PC-9 (cell line): Measurements from ENCODE around the gene ITGA3. TPM values are rescaled to one million over a fixed set of nuclear protein-coding genes. Genes with fewer than 3 reads are reported as not detected.

Source experiments
- BruUV-seq: library from RNA; stranded (reverse); fragments of 400-500 nt; replicated peaks from 2 replicates; lab custom pipeline; 2021; lab: Mats Ljungman, UMichigan
- CTCF ChIA-PET: fragments of 300-600 bp; sonication (Branson Sonifier 250); formaldehyde crosslinking; loops from one replicate; lab custom pipeline; 2022; ENCODE audit warnings: antibody characterized with exemption; lab: Charles Lee
- POLR2A ChIA-PET: fragments of 300-600 bp; sonication (Branson Sonifier 250); formaldehyde crosslinking; loops from one replicate; lab custom pipeline; 2022; ENCODE audit warnings: antibody characterized with exemption; ENCODE audit not compliant: unreplicated experiment; lab: Charles Lee
- DNase-seq, 2 experiments: peaks; one replicate each; pipeline versions ENCODE4 v3.0.0 to v3.0.0-alpha.2; 2015 to 2022; ENCODE audit warnings: mixed read lengths in 1 of 2
- H2AFZ ChIP-seq: fragments of 200-600 bp; sonication (generic); 2 replicates; pipeline ENCODE4 v1.8.1; 2017; ENCODE audit warnings: antibody characterized with exemption
- H3F3A ChIP-seq: fragments of 200-600 bp; sonication (generic); 2 replicates; pipeline ENCODE4 v1.8.1; 2017; ENCODE audit warnings: antibody characterized with exemption, mild to moderate bottlenecking, low read depth; ENCODE audit not compliant: insufficient read depth
- H3K27ac ChIP-seq: fragments of 200-600 bp; sonication (generic); 2 replicates; pipeline ENCODE4 v1.6.1; 2016; ENCODE audit warnings: mixed run types
- H3K27me3 ChIP-seq: fragments of 200-600 bp; sonication (generic); 2 replicates; pipeline ENCODE4 v1.6.1; 2016; ENCODE audit warnings: low read depth, mixed run types; ENCODE audit not compliant: insufficient read depth
- H3K36me3 ChIP-seq: fragments of 200-600 bp; sonication (generic); 2 replicates; pipeline ENCODE4 v1.6.1; 2016; ENCODE audit warnings: low read depth, mixed run types
- H3K4me1 ChIP-seq: fragments of 200-600 bp; sonication (generic); replicated peaks from 2 replicates; pipeline ENCODE4 v1.6.1; 2016; ENCODE audit warnings: mixed run types; ENCODE audit not compliant: insufficient read depth
- H3K4me2 ChIP-seq: fragments of 200-600 bp; sonication (generic); 2 replicates; pipeline ENCODE4 v1.6.1; 2017; ENCODE audit warnings: mixed run types
- H3K4me3 ChIP-seq: fragments of 200-600 bp; sonication (generic); 2 replicates; pipeline ENCODE4 v1.6.1; 2016; ENCODE audit warnings: mixed run types
- H3K79me2 ChIP-seq: fragments of 200-600 bp; sonication (generic); 2 replicates; pipeline ENCODE4 v1.6.1; 2017; ENCODE audit warnings: low read depth, mixed run types
- H3K9me2 ChIP-seq: fragments of 200-600 bp; sonication (generic); 2 replicates; pipeline ENCODE4 v1.8.1; 2017; ENCODE audit warnings: mild to moderate bottlenecking; ENCODE audit not compliant: insufficient read depth
- H3K9me3 ChIP-seq: fragments of 200-600 bp; sonication (generic); 2 replicates; pipeline ENCODE4 v1.8.1; 2016; ENCODE audit warnings: low read depth; ENCODE audit not compliant: insufficient read depth
- H4K20me1 ChIP-seq: fragments of 200-600 bp; sonication (generic); 2 replicates; pipeline ENCODE4 v1.8.1; 2017; ENCODE audit not compliant: insufficient read depth
- CTCF ChIP-seq: fragments of 200-600 bp; sonication (generic); conservative IDR thresholded peaks from 2 replicates; pipeline ENCODE4 v1.6.1; 2017; ENCODE audit warnings: mixed run types, antibody characterized with exemption, mild to moderate bottlenecking, moderate library complexity
- EZH2 ChIP-seq: fragments of 200-600 bp; sonication (generic); IDR thresholded peaks from 2 replicates; pipeline ENCODE4 v1.8.0; 2017; ENCODE audit warnings: antibody characterized with exemption, low read depth
- intact Hi-C: fragments of 100-400 bp; cut with micrococcal nuclease; formaldehyde crosslinking; loops from one replicate; pipeline ENCODE4 v1.10.0; 2022; ENCODE audit not compliant: unreplicated experiment
- total RNA-seq: library from RNA; stranded (reverse); gene quantifications from 2 replicates; pipeline ENCODE4 v1.2.3, GENCODE V29; 2021

The ITGA3 gene
- total RNA-seq, 1 experiment from 2014 or later, result 291 TPM

GRCh38 chr17:50111673-50112655 is 56.1 kb downstream of the ITGA3 start:
- no peak overlapping the region for H3K27ac ChIP-seq
- TF ChIP-seq CTCF (no peak), EZH2 (no peak)
- intact Hi-C loops, result no loop called here
- ChIA-PET POLR2A (no interaction called here), CTCF (interaction anchor here (0.6 kb wide), 1 partner anchor 819 kb away, joined by 6 read pairs; no protein-coding TSS in a partner anchor)
- H3K36me3 ChIP-seq, result no peaks in the 10 kb centered on the region
- H3K79me2 ChIP-seq, result no peaks in the 10 kb centered on the region
- no peaks in the 10 kb centered on the region for H3K9me2 ChIP-seq
- peaks cover 18% of the 10 kb centered on the region for H3K4me1 ChIP-seq
- H3K4me2 ChIP-seq, result no peak overlapping the region
- peaks cover 5% of the 10 kb centered on the region; the same call in 1 of the 2 replicates for H3K27me3 ChIP-seq
- BruUV-seq, result no TSS peak
- no peak overlapping the region for H3K4me3 ChIP-seq
- no peaks in the 10 kb centered on the region for H4K20me1 ChIP-seq
- peaks cover 5% of the 10 kb centered on the region; the same call in 1 of the 2 replicates for H3F3A ChIP-seq
- no peaks in the 10 kb centered on the region for H3K9me3 ChIP-seq
- DNase-seq, result no peak
- H2AFZ ChIP-seq, result no peak overlapping the region

- Histone ChIP-seq H4K20me1 (no peaks in the 10 kb centered on the region), H3K27ac (no peak overlapping the region), H2AFZ (no peak overlapping the region), H3K4me2 (no peak overlapping the region), H3K4me3 (no peak overlapping the region), H3K36me3 (no peaks in the 10 kb centered on the region), H3K79me2 (no peaks in the 10 kb centered on the region), H3K4me1 (peaks cover 11% of the 10 kb centered on the region), H3K9me2 (no peaks in the 10 kb centered on the region), H3K27me3 (peaks cover 13% of the 10 kb centered on the region; the same call in 1 of the 2 replicates), H3F3A (no peaks in the 10 kb centered on the region; the same call in 1 of the 2 replicates), H3K9me3 (no peaks in the 10 kb centered on the region)
- BruUV-seq, result no TSS peak
- DNase-seq, result no peak
- TF ChIP-seq CTCF (no peak), EZH2 (no peak)
- ChIA-PET POLR2A (no interaction called here), CTCF (no interaction called here)
- intact Hi-C loops, result no loop called here
Observed at GRCh38 chr17:50112694-50113093, 56.8 kb downstream of the ITGA3 start.

GRCh38 chr17:50113624-50114320 is 57.9 kb downstream of the ITGA3 start:
- POLR2A ChIA-PET, result no interaction called here
- intact Hi-C loops, result no loop called here

More at GRCh38 chr17:50113624-50114320, 57.9 kb downstream of the ITGA3 start:
- H3K9me2 ChIP-seq, result no peaks in the 10 kb centered on the region
- H3K4me2 ChIP-seq, result no peak overlapping the region
- H4K20me1 ChIP-seq, result no peaks in the 10 kb centered on the region
- H3K27me3 ChIP-seq, result peaks cover 21% of the 10 kb centered on the region
- BruUV-seq, result no TSS peak
- H3K79me2 ChIP-seq, result no peaks in the 10 kb centered on the region
- H3K4me1 ChIP-seq, result 0 out of 2 replicates have a peak, but pooled peaks cover 5% of the 10 kb centered on the region
- no peaks in the 10 kb centered on the region for H3K9me3 ChIP-seq
- no peak overlapping the region for H3K4me3 ChIP-seq
- H3K36me3 ChIP-seq, result no peaks in the 10 kb centered on the region
- TF ChIP-seq CTCF, result no peak
- no peak for TF ChIP-seq EZH2
- CTCF ChIA-PET, result interaction anchor here (1.3 kb wide), 1 partner anchor 11 kb away, joined by 5 read pairs; no protein-coding TSS in a partner anchor
- H3F3A ChIP-seq, result peaks cover 4% of the 10 kb centered on the region; the same call in 1 of the 2 replicates
- no peak overlapping the region for H2AFZ ChIP-seq
- no peak overlapping the region for H3K27ac ChIP-seq
- no peak for DNase-seq
